ENCODE measurements around the gene NFKBIL1.

- TF ChIP-seq ZFP3 (CRISPR knock-in tag; IDR thresholded peaks at IDR 0.05) (no peak), ARNTL (CRISPR knock-in tag; IDR thresholded peaks at IDR 0.05; ENCODE audit: borderline replicate concordance, low read depth) (no peak), RARB (CRISPR knock-in tag; IDR thresholded peaks at IDR 0.05) (no peak), POU6F1 (CRISPR knock-in tag; IDR thresholded peaks at IDR 0.05; ENCODE audit: borderline replicate concordance, low read depth) (no peak), ZFP30 (CRISPR knock-in tag; IDR thresholded peaks at IDR 0.05) (no peak), TCF4 (CRISPR knock-in tag; IDR thresholded peaks at IDR 0.05; ENCODE audit: borderline replicate concordance) (no peak)
- TF ChIP-seq, protein P1, sequence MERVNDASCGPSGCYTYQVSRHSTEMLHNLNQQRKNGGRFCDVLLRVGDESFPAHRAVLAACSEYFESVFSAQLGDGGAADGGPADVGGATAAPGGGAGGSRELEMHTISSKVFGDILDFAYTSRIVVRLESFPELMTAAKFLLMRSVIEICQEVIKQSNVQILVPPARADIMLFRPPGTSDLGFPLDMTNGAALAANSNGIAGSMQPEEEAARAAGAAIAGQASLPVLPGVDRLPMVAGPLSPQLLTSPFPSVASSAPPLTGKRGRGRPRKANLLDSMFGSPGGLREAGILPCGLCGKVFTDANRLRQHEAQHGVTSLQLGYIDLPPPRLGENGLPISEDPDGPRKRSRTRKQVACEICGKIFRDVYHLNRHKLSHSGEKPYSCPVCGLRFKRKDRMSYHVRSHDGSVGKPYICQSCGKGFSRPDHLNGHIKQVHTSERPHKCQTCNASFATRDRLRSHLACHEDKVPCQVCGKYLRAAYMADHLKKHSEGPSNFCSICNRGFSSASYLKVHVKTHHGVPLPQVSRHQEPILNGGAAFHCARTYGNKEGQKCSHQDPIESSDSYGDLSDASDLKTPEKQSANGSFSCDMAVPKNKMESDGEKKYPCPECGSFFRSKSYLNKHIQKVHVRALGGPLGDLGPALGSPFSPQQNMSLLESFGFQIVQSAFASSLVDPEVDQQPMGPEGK (CRISPR knock-in tag; IDR thresholded peaks at IDR 0.05; ENCODE audit: borderline replicate concordance) = no peak
These were observed 25.6 kb upstream of the NFKBIL1 start for GRCh38 chr6:31521835-31522234.

Measured in SK-N-SH treated with all-trans-retinoic acid at 6 μM for 48 hours (cell line).